ENCODE results near the gene CCDC107.

The CCDC107 gene

DNA sequence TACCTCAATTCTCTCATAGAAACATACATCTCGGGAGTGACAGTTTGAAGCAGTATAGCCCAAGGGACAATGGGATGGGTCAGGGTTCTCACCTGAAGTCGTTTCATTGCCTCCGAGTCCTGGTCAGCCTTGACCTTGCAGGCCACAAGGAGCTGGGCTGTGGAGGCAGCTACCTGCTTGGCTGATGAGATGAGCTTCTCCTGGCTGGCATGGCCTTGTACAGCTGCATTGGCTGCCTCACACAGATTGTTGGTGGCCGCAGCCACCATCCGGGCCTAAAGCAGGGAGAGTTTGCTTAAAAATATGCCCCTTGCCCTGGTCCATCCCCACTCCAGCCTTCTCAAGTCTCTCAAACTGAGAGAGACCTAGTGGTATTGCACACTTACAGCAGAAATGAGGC, 40.1 kb downstream of the CCDC107 start:
- TF ChIP-seq SPI1 (IDR thresholded peaks at IDR 0.05; ENCODE audit: low read depth, low read length) (no peak), PAX5 (IDR thresholded peaks at IDR 0.05; ENCODE audit: insufficient read depth, low read length, severe bottlenecking) (no peak), TAF1 (IDR thresholded peaks at IDR 0.05; ENCODE audit: low read depth, low read length) (no peak), POLR2AphosphoS5 (IDR thresholded peaks at IDR 0.05; ENCODE audit: low read depth, low read length) (no peak), POU2F2 (IDR thresholded peaks at IDR 0.05; ENCODE audit: low read depth, low read length) (no peak), POLR2A (IDR thresholded peaks at IDR 0.05; ENCODE audit: low read depth, low read length) (no peak)
- DNase-seq (ENCODE audit: insufficient read length, low spot score) (no peak), FAIRE-seq (no peak)

DNA sequence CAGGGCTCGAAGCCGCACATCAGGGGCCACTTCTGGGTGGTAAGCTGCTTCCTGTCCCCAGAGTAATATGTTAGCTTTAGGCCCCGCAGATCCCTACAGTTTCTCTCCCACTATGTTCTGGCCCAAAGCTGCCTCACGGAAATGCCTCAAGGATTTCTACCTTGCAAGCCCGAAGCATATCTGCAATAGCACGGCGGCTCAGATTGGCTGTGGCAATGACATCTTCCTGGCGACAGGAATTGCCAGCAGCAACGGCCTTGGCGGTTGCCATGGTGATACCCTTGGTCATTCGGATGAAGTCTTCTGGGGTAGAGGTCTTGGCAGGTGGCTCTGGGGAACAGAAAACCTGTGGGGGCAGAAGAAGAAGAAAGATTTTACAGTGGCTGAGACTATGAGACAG, 41.9 kb downstream of the CCDC107 start:
- TF ChIP-seq TAF1 (IDR thresholded peaks at IDR 0.05; ENCODE audit: low read depth, low read length) = no peak
- TF ChIP-seq POLR2A (IDR thresholded peaks at IDR 0.05; ENCODE audit: low read depth, low read length) = no peak
- TF ChIP-seq POU2F2 (IDR thresholded peaks at IDR 0.05; ENCODE audit: low read depth, low read length) = no peak
- TF ChIP-seq POLR2AphosphoS5 (IDR thresholded peaks at IDR 0.05; ENCODE audit: low read depth, low read length) = no peak
- no peak for TF ChIP-seq SPI1 (IDR thresholded peaks at IDR 0.05; ENCODE audit: low read depth, low read length)
- no peak for TF ChIP-seq PAX5 (IDR thresholded peaks at IDR 0.05; ENCODE audit: insufficient read depth, low read length, severe bottlenecking)
- DNase-seq (ENCODE audit: insufficient read length, low spot score) (no peak), FAIRE-seq (no peak)

DNA sequence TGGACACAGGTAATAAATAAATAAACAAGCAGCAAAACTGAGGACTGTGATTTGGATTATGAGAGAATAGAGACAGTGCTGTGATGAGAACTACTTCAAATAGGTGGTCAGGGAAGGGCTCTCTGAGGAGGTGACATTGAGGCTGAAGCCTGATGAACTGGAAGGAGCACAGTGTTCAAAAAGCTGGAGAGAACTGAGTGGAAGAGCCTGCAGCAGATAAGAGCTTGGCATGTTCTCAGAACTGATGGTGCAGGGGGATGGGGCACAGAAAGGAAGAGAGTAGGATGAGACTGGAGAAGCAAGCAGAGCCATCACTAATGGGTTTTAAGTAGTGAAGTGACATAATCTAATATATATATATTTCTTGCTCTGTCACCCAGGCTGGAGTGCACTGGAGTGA, 42.9 kb downstream of the CCDC107 start:
- DNase-seq (ENCODE audit: insufficient read length, low spot score) = no peak
- no peak for FAIRE-seq
- TF ChIP-seq POLR2AphosphoS5 (IDR thresholded peaks at IDR 0.05; ENCODE audit: low read depth, low read length) = no peak
- TF ChIP-seq POLR2A (IDR thresholded peaks at IDR 0.05; ENCODE audit: low read depth, low read length) = no peak
- no peak for TF ChIP-seq POU2F2 (IDR thresholded peaks at IDR 0.05; ENCODE audit: low read depth, low read length)
- no peak for TF ChIP-seq SPI1 (IDR thresholded peaks at IDR 0.05; ENCODE audit: low read depth, low read length)
- TF ChIP-seq PAX5 (IDR thresholded peaks at IDR 0.05; ENCODE audit: insufficient read depth, low read length, severe bottlenecking) = no peak
- no peak for TF ChIP-seq TAF1 (IDR thresholded peaks at IDR 0.05; ENCODE audit: low read depth, low read length)

DNA sequence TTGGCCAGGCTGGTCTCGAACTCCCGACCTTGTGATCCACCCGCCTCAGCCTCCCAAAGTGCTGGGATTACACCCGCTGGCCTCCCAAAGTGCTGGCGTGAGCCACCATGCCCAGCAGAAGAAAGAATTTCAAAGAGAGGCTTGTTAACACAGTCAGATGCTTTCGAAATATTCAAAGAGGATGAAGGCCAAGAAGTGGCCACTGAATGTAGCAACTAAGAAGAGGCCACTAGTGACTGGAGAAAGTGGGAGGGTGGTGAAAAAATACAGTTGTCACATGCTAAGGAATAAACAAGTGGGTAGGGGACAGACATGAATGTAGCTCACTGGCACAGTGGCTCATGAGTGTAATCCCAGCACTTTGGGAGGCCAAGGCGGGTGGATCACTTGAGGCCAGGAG, 44.6 kb downstream of the CCDC107 start:
- DNase-seq (ENCODE audit: insufficient read length, low spot score) (no peak), FAIRE-seq (no peak)
- no peak for TF ChIP-seq PAX5 (IDR thresholded peaks at IDR 0.05; ENCODE audit: insufficient read depth, low read length, severe bottlenecking)
- TF ChIP-seq TAF1 (IDR thresholded peaks at IDR 0.05; ENCODE audit: low read depth, low read length) = no peak
- no peak for TF ChIP-seq POLR2AphosphoS5 (IDR thresholded peaks at IDR 0.05; ENCODE audit: low read depth, low read length)
- TF ChIP-seq SPI1 (IDR thresholded peaks at IDR 0.05; ENCODE audit: low read depth, low read length) = no peak
- no peak for TF ChIP-seq POLR2A (IDR thresholded peaks at IDR 0.05; ENCODE audit: low read depth, low read length)
- no peak for TF ChIP-seq POU2F2 (IDR thresholded peaks at IDR 0.05; ENCODE audit: low read depth, low read length)

- no peak for TF ChIP-seq POLR2AphosphoS5 (IDR thresholded peaks at IDR 0.05; ENCODE audit: low read depth, low read length)
- no peak for TF ChIP-seq SPI1 (IDR thresholded peaks at IDR 0.05; ENCODE audit: low read depth, low read length)
- no peak for TF ChIP-seq PAX5 (IDR thresholded peaks at IDR 0.05; ENCODE audit: insufficient read depth, low read length, severe bottlenecking)
- no peak for TF ChIP-seq TAF1 (IDR thresholded peaks at IDR 0.05; ENCODE audit: low read depth, low read length)
- TF ChIP-seq POU2F2 (IDR thresholded peaks at IDR 0.05; ENCODE audit: low read depth, low read length) = no peak
- TF ChIP-seq POLR2A (IDR thresholded peaks at IDR 0.05; ENCODE audit: low read depth, low read length) = no peak
- DNase-seq (ENCODE audit: insufficient read length, low spot score) = no peak
- no peak for FAIRE-seq
Measured at GRCh38 chr9:35703906-35704672, 46.0 kb downstream of the CCDC107 start.

DNA sequence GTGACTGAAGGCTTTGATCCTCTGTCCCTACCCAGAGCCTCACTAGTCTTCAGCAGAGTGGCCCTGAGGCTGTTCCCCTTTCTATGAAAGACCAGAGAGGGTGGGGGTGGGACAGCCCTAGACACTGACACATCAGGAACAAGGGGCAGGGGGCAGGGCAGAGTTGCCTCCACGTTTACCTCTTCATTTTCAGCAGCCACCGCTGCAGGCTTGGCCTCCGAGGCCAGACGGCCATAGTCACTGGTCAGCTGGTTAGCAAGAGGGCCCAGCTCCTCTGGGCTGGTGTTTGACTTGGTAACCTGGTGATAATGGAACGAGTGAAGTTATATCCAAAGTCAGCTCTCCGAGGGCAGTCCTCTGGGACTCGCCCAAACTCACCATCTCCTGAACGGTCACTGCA, 47.3 kb downstream of the CCDC107 start:
- DNase-seq (ENCODE audit: insufficient read length, low spot score) = no peak
- FAIRE-seq = no peak
- no peak for TF ChIP-seq POLR2A (IDR thresholded peaks at IDR 0.05; ENCODE audit: low read depth, low read length)
- no peak for TF ChIP-seq TAF1 (IDR thresholded peaks at IDR 0.05; ENCODE audit: low read depth, low read length)
- TF ChIP-seq POLR2AphosphoS5 (IDR thresholded peaks at IDR 0.05; ENCODE audit: low read depth, low read length) = no peak
- no peak for TF ChIP-seq SPI1 (IDR thresholded peaks at IDR 0.05; ENCODE audit: low read depth, low read length)
- no peak for TF ChIP-seq POU2F2 (IDR thresholded peaks at IDR 0.05; ENCODE audit: low read depth, low read length)
- no peak for TF ChIP-seq PAX5 (IDR thresholded peaks at IDR 0.05; ENCODE audit: insufficient read depth, low read length, severe bottlenecking)

- TF ChIP-seq POLR2A (IDR thresholded peaks at IDR 0.05; ENCODE audit: low read depth, low read length) (no peak), POU2F2 (IDR thresholded peaks at IDR 0.05; ENCODE audit: low read depth, low read length) (no peak), TAF1 (IDR thresholded peaks at IDR 0.05; ENCODE audit: low read depth, low read length) (no peak), POLR2AphosphoS5 (IDR thresholded peaks at IDR 0.05; ENCODE audit: low read depth, low read length) (no peak), SPI1 (IDR thresholded peaks at IDR 0.05; ENCODE audit: low read depth, low read length) (no peak), PAX5 (IDR thresholded peaks at IDR 0.05; ENCODE audit: insufficient read depth, low read length, severe bottlenecking) (no peak)
- no peak for FAIRE-seq
- DNase-seq (ENCODE audit: insufficient read length, low spot score) = no peak
Measured at GRCh38 chr9:35705836-35706430, 47.8 kb downstream of the CCDC107 start.

- DNase-seq (ENCODE audit: insufficient read length, low spot score) = no peak
- no peak for FAIRE-seq
- no peak for TF ChIP-seq PAX5 (IDR thresholded peaks at IDR 0.05; ENCODE audit: insufficient read depth, low read length, severe bottlenecking)
- no peak for TF ChIP-seq POLR2AphosphoS5 (IDR thresholded peaks at IDR 0.05; ENCODE audit: low read depth, low read length)
- no peak for TF ChIP-seq POU2F2 (IDR thresholded peaks at IDR 0.05; ENCODE audit: low read depth, low read length)
- TF ChIP-seq SPI1 (IDR thresholded peaks at IDR 0.05; ENCODE audit: low read depth, low read length) = no peak
- TF ChIP-seq POLR2A (IDR thresholded peaks at IDR 0.05; ENCODE audit: low read depth, low read length) = no peak
- TF ChIP-seq TAF1 (IDR thresholded peaks at IDR 0.05; ENCODE audit: low read depth, low read length) = no peak
Measured at GRCh38 chr9:35706951-35707350, 48.9 kb downstream of the CCDC107 start.

DNA sequence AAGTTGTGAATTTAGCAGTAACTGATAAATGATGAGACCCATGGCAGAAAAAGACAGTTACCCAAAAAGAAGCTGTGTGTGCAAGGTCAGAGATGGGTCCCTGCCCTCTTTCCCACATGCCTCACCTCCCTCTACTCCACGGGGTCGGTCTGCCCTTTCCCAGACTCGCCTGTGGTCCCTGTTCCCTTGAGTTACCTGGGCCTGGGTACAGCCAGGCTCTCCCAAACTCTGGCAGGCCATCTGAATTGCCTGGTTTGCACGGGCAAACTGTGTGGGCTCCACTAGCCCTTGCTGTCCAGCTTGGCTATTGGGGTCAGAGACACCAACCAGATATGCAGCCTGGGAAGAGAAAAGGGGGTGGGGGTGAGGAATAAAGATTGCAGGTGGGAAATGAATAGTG, 50.1 kb downstream of the CCDC107 start:
- no peak for TF ChIP-seq POLR2AphosphoS5 (IDR thresholded peaks at IDR 0.05; ENCODE audit: low read depth, low read length)
- TF ChIP-seq POU2F2 (IDR thresholded peaks at IDR 0.05; ENCODE audit: low read depth, low read length) = no peak
- no peak for TF ChIP-seq POLR2A (IDR thresholded peaks at IDR 0.05; ENCODE audit: low read depth, low read length)
- no peak for TF ChIP-seq TAF1 (IDR thresholded peaks at IDR 0.05; ENCODE audit: low read depth, low read length)
- TF ChIP-seq PAX5 (IDR thresholded peaks at IDR 0.05; ENCODE audit: insufficient read depth, low read length, severe bottlenecking) = no peak
- no peak for TF ChIP-seq SPI1 (IDR thresholded peaks at IDR 0.05; ENCODE audit: low read depth, low read length)
- no peak for FAIRE-seq
- no peak for DNase-seq (ENCODE audit: insufficient read length, low spot score)

Measured in GM12891 (cell line).